SK-N-SH (cell line): Measurements from ENCODE around the gene MRGPRE.

Experiments used
- ELF1 ChIP-seq: IDR thresholded peaks from 2 replicates; pipeline ENCODE4 v1.4.0; 2012
- EP300 ChIP-seq, 2 experiments: IDR thresholded peaks; 2 replicates each; pipeline versions ENCODE4 v1.4.0 to v1.6.1; 2012; ENCODE audit warnings: borderline replicate concordance in 1 of 2, low read depth in 1 of 2, low read length in 1 of 2
- EZH2phosphoT487 ChIP-seq: fragments of 200-600 bp; sonication (generic); IDR thresholded peaks from 2 replicates; pipeline ENCODE4 v1.6.1; 2017; ENCODE audit warnings: low read depth, mixed run types, mild to moderate bottlenecking, antibody characterized with exemption, moderate library complexity, borderline replicate concordance
- REST ChIP-seq: IDR thresholded peaks from 2 replicates; pipeline ENCODE4 v1.6.1; 2012; ENCODE audit warnings: mild to moderate bottlenecking, low read depth, low read length, moderate library complexity

DNA sequence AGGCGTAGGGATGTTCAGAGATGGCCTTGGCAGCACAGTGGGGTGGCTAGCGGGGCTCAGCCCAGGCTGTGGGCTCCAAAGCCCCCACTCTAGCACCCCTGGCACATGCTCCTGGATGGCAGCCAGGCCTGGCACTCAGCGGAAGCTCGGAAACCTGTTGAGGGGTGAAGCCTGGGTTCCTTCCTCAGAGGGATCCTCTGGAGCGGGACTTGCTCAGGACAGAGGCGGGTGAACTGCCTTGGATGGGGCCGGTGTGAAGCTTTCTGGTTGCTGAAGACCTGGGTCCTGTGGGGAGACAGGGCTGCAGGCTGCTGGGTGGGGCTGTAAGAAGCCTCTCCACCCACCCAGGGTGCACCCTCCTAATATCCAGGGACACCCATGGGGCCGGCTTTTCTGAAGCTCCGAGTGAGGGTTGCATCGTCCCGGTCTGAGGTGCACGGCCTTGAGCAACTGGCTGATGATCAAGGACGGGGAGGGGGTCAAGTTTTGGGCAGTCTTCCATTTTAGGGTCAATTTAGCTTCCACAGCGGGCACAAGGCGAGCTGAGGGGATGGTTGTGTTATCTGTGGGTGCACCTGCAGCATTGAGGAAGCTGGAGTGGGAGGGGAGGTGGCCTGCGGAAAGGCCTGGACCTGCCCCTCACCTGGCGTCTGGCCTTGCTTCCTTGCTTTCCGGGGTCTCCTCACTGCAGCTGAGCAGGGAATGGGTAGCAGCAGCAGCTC, 5.2 kb downstream of the MRGPRE start:
- TF ChIP-seq REST (no peak), ELF1 (no peak), EZH2phosphoT487 (no peak), EP300 (IDR thresholded peaks at IDR 0.05; ENCODE audit: borderline replicate concordance in 1 of 2, low read depth in 1 of 2, low read length in 1 of 2) (no peak)
